GM18868 (cell line): ENCODE data around the gene COA4.

ENCODE experiments used
- ATAC-seq: cut with Tn5 transposase; IDR thresholded peaks from one replicate; pipeline ENCODE4 v1.9.1; 2021; ENCODE audit warnings: mild to moderate bottlenecking, moderate library complexity; ENCODE audit not compliant: unreplicated experiment

Gene COA4

GRCh38 chr11:73866586-73866996, 10.1 kb downstream of the COA4 start:
- no peak for ATAC-seq

DNA sequence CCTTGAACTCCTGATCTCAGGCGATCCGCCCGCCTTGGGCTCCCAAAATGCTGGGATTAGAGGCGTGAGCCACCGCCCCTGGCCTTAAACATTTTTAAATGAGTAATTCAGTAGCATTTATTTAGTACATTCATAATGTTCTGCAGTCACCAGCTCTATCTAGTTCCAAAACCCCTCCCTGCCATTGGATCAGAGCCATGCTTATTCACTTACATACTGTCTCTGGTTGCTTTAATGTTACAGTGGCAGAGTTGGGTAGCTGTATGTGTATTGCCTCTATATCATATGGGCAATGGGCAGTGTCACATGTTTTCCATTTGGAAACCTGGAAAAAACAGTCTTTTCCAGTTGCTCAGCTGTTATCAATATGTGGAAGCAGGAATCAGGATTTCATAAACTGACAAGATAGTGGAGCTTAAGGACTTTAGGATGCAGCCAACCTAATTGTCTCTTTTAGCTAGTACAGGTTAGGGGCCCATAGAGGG, 10.5 kb downstream of the COA4 start:
- no peak for ATAC-seq

- ATAC-seq, result no peak
Measured at GRCh38 chr11:73862986-73863385, 13.7 kb downstream of the COA4 start.

- ATAC-seq, result no peak
Measured at GRCh38 chr11:73860202-73860601, 16.4 kb downstream of the COA4 start.

- ATAC-seq, result no peak
Measured at GRCh38 chr11:73859671-73860070, 17.0 kb downstream of the COA4 start.

GRCh38 chr11:73856031-73856567, 20.5 kb downstream of the COA4 start:
- ATAC-seq, result no peak

GRCh38 chr11:73854680-73855079, 22.0 kb downstream of the COA4 start:
- no peak for ATAC-seq

DNA sequence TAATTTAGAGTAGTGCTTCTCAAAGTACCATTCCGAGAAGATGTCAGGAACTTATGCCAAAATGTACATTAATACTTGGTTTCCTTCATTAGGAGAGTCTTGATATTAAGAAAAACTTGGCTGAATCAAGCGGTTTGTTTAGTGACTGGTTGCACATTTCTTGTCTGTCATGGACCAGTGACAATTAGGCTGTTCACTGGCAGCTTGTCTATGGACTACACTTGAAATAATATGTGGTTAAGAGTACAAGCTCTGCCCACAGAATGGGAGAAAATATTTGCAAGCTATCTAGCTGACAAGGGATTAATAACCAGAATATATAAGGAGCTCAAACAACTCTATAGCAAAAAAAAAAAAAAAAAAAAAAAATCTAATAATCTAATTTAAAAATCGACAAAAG, 24.6 kb downstream of the COA4 start:
- ATAC-seq, result no peak

GRCh38 chr11:73851046-73851764, 25.4 kb downstream of the COA4 start:
- no peak for ATAC-seq

DNA sequence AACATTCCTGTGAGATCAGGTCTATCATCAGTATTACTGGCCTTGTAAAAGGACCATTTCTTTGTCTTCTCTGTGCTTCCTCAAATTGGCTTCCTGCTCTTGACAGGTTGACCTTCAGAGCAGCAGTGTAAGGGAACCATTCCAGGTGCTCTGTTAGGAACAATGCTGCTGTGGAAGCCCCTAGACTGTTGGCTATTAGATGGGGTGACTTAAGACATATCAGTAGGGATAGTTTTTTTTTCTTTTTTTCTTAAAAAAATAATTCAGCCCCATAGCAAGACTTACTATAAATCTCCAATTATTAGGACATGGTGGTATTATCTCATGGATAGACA, 37.6 kb downstream of the COA4 start:
- ATAC-seq, result no peak

DNA sequence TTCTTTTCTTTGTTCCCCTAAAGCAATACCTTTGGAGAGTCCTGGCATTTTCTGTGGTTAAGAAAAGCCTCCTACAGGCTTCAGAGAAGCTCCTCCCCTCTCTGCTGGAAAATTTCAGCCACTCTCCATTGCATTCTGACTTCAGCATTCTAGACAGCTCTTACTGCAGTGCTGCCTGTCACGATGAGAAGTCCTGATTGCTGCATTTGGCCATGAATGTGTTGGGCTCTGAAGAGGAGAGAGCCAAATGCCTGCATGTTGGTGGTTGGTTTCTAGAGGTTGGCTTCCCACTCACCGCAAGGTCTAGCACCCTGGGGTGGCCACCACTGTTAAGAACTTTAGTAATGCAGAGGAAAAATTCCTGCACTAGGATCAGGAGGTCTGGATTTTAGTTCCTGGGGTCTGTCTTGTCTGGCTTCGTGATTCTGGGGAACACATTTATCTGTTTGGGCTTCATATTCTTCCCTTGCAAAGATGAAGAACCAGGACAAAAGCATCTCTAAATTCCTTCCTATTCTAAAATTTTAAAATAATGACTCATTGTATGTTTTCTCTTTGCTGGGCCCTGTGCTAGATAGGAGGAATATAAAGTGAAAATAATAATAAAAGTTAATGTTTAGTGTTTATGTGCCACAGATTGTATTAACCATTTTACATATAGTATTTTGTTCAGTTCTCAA, 38.1 kb downstream of the COA4 start:
- no peak for ATAC-seq

DNA sequence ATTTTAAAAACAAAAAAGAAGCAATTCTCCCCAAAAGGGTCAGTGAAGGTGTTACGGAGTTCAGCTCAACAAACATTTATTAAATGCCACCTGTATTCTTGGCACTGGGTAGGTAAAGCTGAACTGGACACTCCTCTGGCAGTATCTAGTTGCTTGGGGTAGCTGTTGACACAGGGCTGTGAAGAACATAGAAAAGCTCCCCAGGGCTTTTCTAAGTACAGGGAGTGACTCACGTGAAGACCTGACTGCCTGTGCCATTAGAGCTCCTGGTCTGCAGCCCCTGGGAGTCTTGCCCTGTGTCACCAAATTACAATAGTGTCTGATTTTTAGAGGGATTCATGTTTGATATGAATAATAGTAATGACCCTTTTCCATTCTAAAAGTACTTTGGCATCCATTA, 43.6 kb downstream of the COA4 start:
- no peak for ATAC-seq

- no peak for ATAC-seq
Measured at GRCh38 chr11:73830261-73830660, 46.4 kb downstream of the COA4 start.
